NOMO-1 treated with DMSO at 0.1 percent for 48 hours (cell line): Measurements from ENCODE around the gene FRRS1L.
"Not testable (repeated sequence)": the region's sequence is repeated elsewhere in the genome, so short reads cannot be mapped to it uniquely, and the experiment has no call there.

ENCODE experiments used
- DNase-seq: peaks from one replicate; lab custom pipeline; 2025; ENCODE audit not compliant: unreplicated experiment; lab: John Stamatoyannopoulos, UW

FRRS1L gene

GRCh38 chr9:109133533-109133932, 33.5 kb downstream of the FRRS1L start:
- no peak for DNase-seq

GRCh38 chr9:109132567-109133021, 34.5 kb downstream of the FRRS1L start:
- peak; percentile 13 for DNase-seq

- DNase-seq = no peak
These were observed 37.4 kb downstream of the FRRS1L start for GRCh38 chr9:109129470-109130197.

GRCh38 chr9:109126671-109127070, 40.4 kb downstream of the FRRS1L start:
- not testable (repeated sequence) for DNase-seq

- no peak for DNase-seq
These were observed 42.9 kb downstream of the FRRS1L start for GRCh38 chr9:109124121-109124520.

GRCh38 chr9:109122726-109123621, 44.1 kb downstream of the FRRS1L start:
- peak; percentile 71 for DNase-seq

- DNase-seq = no peak
These were observed 45.7 kb downstream of the FRRS1L start for GRCh38 chr9:109121232-109121796.

- no peak for DNase-seq
These were observed 46.8 kb downstream of the FRRS1L start for GRCh38 chr9:109120204-109120789.

GRCh38 chr9:109119439-109120203, 47.4 kb downstream of the FRRS1L start, which contains the start of gene TMEM245:
TMEM245 (minus strand) TSS chr9:109119947; CDS start chr9:109119913, 34 bp downstream.
- DNase-seq = peak; percentile 98

- DNase-seq = no peak
These were observed 48.1 kb downstream of the FRRS1L start for GRCh38 chr9:109118808-109119438.

- peak; percentile 81 for DNase-seq
These were observed 48.9 kb downstream of the FRRS1L start for GRCh38 chr9:109117856-109118807.

- no peak for DNase-seq
These were observed 51.0 kb downstream of the FRRS1L start for GRCh38 chr9:109115931-109116526.

GRCh38 chr9:109114670-109115069, 52.4 kb downstream of the FRRS1L start:
- no peak for DNase-seq

GRCh38 chr9:109113892-109114609, 53.0 kb downstream of the FRRS1L start:
- DNase-seq = no peak

GRCh38 chr9:109113254-109113653, 53.8 kb downstream of the FRRS1L start:
- no peak for DNase-seq

- DNase-seq = no peak
These were observed 56.6 kb downstream of the FRRS1L start for GRCh38 chr9:109110329-109111021.

GRCh38 chr9:109109967-109110328, 57.1 kb downstream of the FRRS1L start:
- DNase-seq = no peak
